H1 (cell line): ENCODE measurements around the gene INPP4A. TPM values are rescaled to one million over a fixed set of nuclear protein-coding genes. Genes with fewer than 3 reads are reported as not detected.

Experiments
- CTCF ChIA-PET: fragments of 300-600 bp; sonication (Branson Sonifier 250); formaldehyde crosslinking; loops from one replicate; lab custom pipeline; 2021; ENCODE audit not compliant: partially characterized antibody; lab: Charles Lee
- POLR2A ChIA-PET: fragments of 300-600 bp; sonication (Branson Sonifier 250); formaldehyde crosslinking; loops from one replicate; lab custom pipeline; 2021; ENCODE audit warnings: inconsistent platforms; ENCODE audit not compliant: partially characterized antibody; lab: Charles Lee
- DNase-seq, 2 experiments: peaks; one replicate each; pipeline versions ENCODE4 v3.0.0 to v3.0.0-alpha.2; 2010 to 2022; ENCODE audit warnings: low spot score in 2 of 2, low read depth in 1 of 2, mixed read lengths in 1 of 2
- FAIRE-seq: peaks from 2 replicates; lab custom pipeline; 2011; peaks lifted over from hg19 to GRCh38; lab: Jason Lieb, UNC
- H2AFZ ChIP-seq: 2 replicates; pipeline ENCODE4 v1.8.1; 2012; ENCODE audit warnings: low read length, inconsistent platforms
- H2AK5ac ChIP-seq: 2 replicates; pipeline ENCODE4 v1.6.1; 2013; ENCODE audit warnings: low read depth, low read length
- H2BK120ac ChIP-seq: replicated peaks from 2 replicates; pipeline ENCODE3; 2013; ENCODE audit warnings: low read depth, low read length, inconsistent platforms
- H2BK12ac ChIP-seq: 2 replicates; pipeline ENCODE4 v1.6.1; 2013; ENCODE audit warnings: low read depth, low read length
- H2BK15ac ChIP-seq: 2 replicates; pipeline ENCODE4 v1.6.1; 2013; ENCODE audit warnings: low read length
- H2BK20ac ChIP-seq: 2 replicates; pipeline ENCODE4 v1.6.1; 2013; ENCODE audit warnings: low read length
- H2BK5ac ChIP-seq: 2 replicates; pipeline ENCODE4 v1.6.1; 2013; ENCODE audit warnings: low read depth, low read length
- H3K14ac ChIP-seq: 2 replicates; pipeline ENCODE4 v1.6.1; 2013; ENCODE audit warnings: inconsistent platforms; ENCODE audit not compliant: insufficient read length
- H3K18ac ChIP-seq: 2 replicates; pipeline ENCODE4 v1.6.1; 2013; ENCODE audit warnings: low read length; ENCODE audit errors: extremely low read depth
- H3K23ac ChIP-seq: 2 replicates; pipeline ENCODE4 v1.6.1; 2013; ENCODE audit warnings: inconsistent platforms; ENCODE audit not compliant: insufficient read length
- H3K23me2 ChIP-seq: 2 replicates; pipeline ENCODE4 v1.6.1; 2013; ENCODE audit warnings: low read depth, low read length
- H3K27ac ChIP-seq: 2 replicates; pipeline ENCODE4 v1.6.1; 2011; ENCODE audit warnings: low read depth, low read length, inconsistent platforms
- H3K27me3 ChIP-seq, 4 experiments: replicated peaks in 1 of 4; 1 replicate in 1 of 4; 2 replicates in 3 of 4; pipeline versions ENCODE4 v1.6.1 to v1.8.1; 2011 to 2013; ENCODE audit warnings: low read length in 3 of 4, mild to moderate bottlenecking in 3 of 4, inconsistent platforms in 2 of 4, mixed read lengths in 2 of 4, moderate library complexity in 1 of 4; ENCODE audit not compliant: control insufficient read depth in 3 of 4, insufficient read depth in 3 of 4; ENCODE audit errors: extremely low read depth in 1 of 4
- H3K36me3 ChIP-seq, 4 experiments: 2 replicates each; pipeline versions ENCODE4 v1.6.1 to v1.8.1; 2011 to 2013; ENCODE audit warnings: mild to moderate bottlenecking in 4 of 4, low read length in 3 of 4, moderate library complexity in 2 of 4, control low read depth in 1 of 4, inconsistent platforms in 1 of 4; ENCODE audit not compliant: insufficient read depth in 4 of 4, control insufficient read depth in 2 of 4
- H3K4ac ChIP-seq: replicated peaks from 2 replicates; pipeline ENCODE3; 2013; ENCODE audit warnings: low read length, low read depth, mixed read lengths, inconsistent platforms; ENCODE audit not compliant: insufficient read length
- H3K4me1 ChIP-seq, 4 experiments: replicated peaks in 1 of 4; 1 replicate in 1 of 4; 2 replicates in 3 of 4; pipeline versions ENCODE4 v1.6.1 to v1.8.1; 2011 to 2013; ENCODE audit warnings: low read length in 3 of 4, inconsistent platforms in 2 of 4, mixed read lengths in 1 of 4; ENCODE audit not compliant: insufficient read depth in 4 of 4, control insufficient read depth in 3 of 4
- H3K4me2 ChIP-seq, 2 experiments: 2 replicates each; pipeline versions ENCODE4 v1.6.1 to v1.8.1; 2011 to 2013; ENCODE audit warnings: low read depth in 2 of 2, low read length in 2 of 2, control low read depth in 1 of 2, inconsistent platforms in 1 of 2, mild to moderate bottlenecking in 1 of 2; ENCODE audit not compliant: insufficient read depth in 1 of 2
- H3K4me3 ChIP-seq, 4 experiments: fragments of 200-600, 300-600 bp in 1 of 4; sonication (generic), shearing (Covaris generic), sonication (Bioruptor Twin) in 1 of 4; 2 replicates each; pipeline versions ENCODE4 v1.5.1 to v1.8.1; 2011 to 2016; ENCODE audit warnings: low read length in 4 of 4, low read depth in 3 of 4, control low read depth in 2 of 4, inconsistent platforms in 2 of 4, mild to moderate bottlenecking in 2 of 4, mixed read lengths in 1 of 4, moderate library complexity in 1 of 4; ENCODE audit not compliant: insufficient read depth in 2 of 4; ENCODE audit errors: extremely low read depth in 1 of 4
- H3K56ac ChIP-seq: replicated peaks from 2 replicates; pipeline ENCODE3; 2013; ENCODE audit warnings: low read depth, mild to moderate bottlenecking, mixed read lengths, low read length, inconsistent platforms; ENCODE audit not compliant: insufficient read length
- H3K79me1 ChIP-seq: 2 replicates; pipeline ENCODE4 v1.6.1; 2013; ENCODE audit warnings: low read depth, low read length, control low read depth
- H3K79me2 ChIP-seq, 2 experiments: 2 replicates each; pipeline versions ENCODE4 v1.6.1 to v1.8.1; 2012 to 2013; ENCODE audit warnings: low read length in 2 of 2, mild to moderate bottlenecking in 2 of 2, inconsistent platforms in 1 of 2; ENCODE audit not compliant: insufficient read depth in 2 of 2, control insufficient read depth in 1 of 2
- H3K9ac ChIP-seq, 4 experiments: replicated peaks in 1 of 4; 1 replicate in 1 of 4; 2 replicates in 3 of 4; pipeline versions ENCODE4 v1.6.1 to v1.8.1; 2011 to 2013; ENCODE audit warnings: low read depth in 3 of 4, low read length in 3 of 4, control low read depth in 2 of 4, mild to moderate bottlenecking in 2 of 4, moderate library complexity in 2 of 4, inconsistent platforms in 1 of 4; ENCODE audit errors: extremely low read depth in 1 of 4
- H3K9me3 ChIP-seq, 2 experiments: 2 replicates each; pipeline versions ENCODE4 v1.6.1 to v1.8.1; 2012 to 2013; ENCODE audit warnings: mild to moderate bottlenecking in 2 of 2, moderate library complexity in 2 of 2, control low read depth in 1 of 2, inconsistent platforms in 1 of 2, low read depth in 1 of 2, low read length in 1 of 2, mixed read lengths in 1 of 2; ENCODE audit not compliant: insufficient read depth in 2 of 2
- H4K20me1 ChIP-seq, 2 experiments: replicated peaks in 1 of 2; 2 replicates each; pipeline versions ENCODE3 to v1.8.1; 2011 to 2013; ENCODE audit warnings: inconsistent platforms in 2 of 2, low read length in 2 of 2, mild to moderate bottlenecking in 1 of 2; ENCODE audit not compliant: insufficient read depth in 2 of 2, control insufficient read depth in 1 of 2
- H4K5ac ChIP-seq: 2 replicates; pipeline ENCODE4 v1.6.1; 2013; ENCODE audit warnings: low read length, low read depth, mixed read lengths, inconsistent platforms; ENCODE audit not compliant: insufficient read length
- H4K8ac ChIP-seq: 2 replicates; pipeline ENCODE4 v1.8.0; 2013; ENCODE audit warnings: mild to moderate bottlenecking, moderate library complexity, low read length, inconsistent platforms; ENCODE audit not compliant: insufficient read depth; ENCODE audit errors: extremely low read depth
- H4K91ac ChIP-seq: replicated peaks from 2 replicates; pipeline ENCODE3; 2013; ENCODE audit warnings: low read length, mixed read lengths, inconsistent platforms; ENCODE audit not compliant: insufficient read length
- CREB1 ChIP-seq: IDR thresholded peaks from 2 replicates; pipeline ENCODE4 v1.6.1; 2012; ENCODE audit warnings: inconsistent platforms
- EP300 ChIP-seq, 2 experiments: IDR thresholded peaks; 1 replicate in 1 of 2; 2 replicates in 1 of 2; pipeline ENCODE4 v1.6.1; 2011 to 2012; ENCODE audit warnings: low read depth in 2 of 2, low read length in 2 of 2, mild to moderate bottlenecking in 2 of 2, borderline replicate concordance in 1 of 2, inconsistent platforms in 1 of 2, moderate library complexity in 1 of 2
- FOSL1 ChIP-seq: IDR thresholded peaks from 2 replicates; pipeline ENCODE4 v1.6.1; 2011; ENCODE audit warnings: mild to moderate bottlenecking, low read depth, low read length, moderate library complexity; ENCODE audit not compliant: insufficient read depth
- RFX5 ChIP-seq: IDR thresholded peaks from 2 replicates; pipeline ENCODE4 v1.6.1; 2011; ENCODE audit warnings: low read depth, low read length, improper control_type of control experiment, borderline replicate concordance
- RNF2 ChIP-seq: fragments of 200-900, 300-1000 bp; sonication (generic); IDR thresholded peaks from 2 replicates; pipeline ENCODE4 v1.7.1; 2016; ENCODE audit warnings: borderline replicate concordance, low read depth, mild to moderate bottlenecking, antibody characterized with exemption, low read length; ENCODE audit not compliant: poor library complexity, severe bottlenecking; ENCODE audit errors: missing control alignments
- SAP30 ChIP-seq: fragments of 300-600 bp; sonication (generic); IDR thresholded peaks from 2 replicates; pipeline ENCODE4 v1.7.1; 2012; ENCODE audit warnings: low read length, moderate library complexity, mild to moderate bottlenecking, inconsistent platforms; ENCODE audit not compliant: insufficient read depth, insufficient replicate concordance
- WGBS, 2 experiments: shearing (Covaris generic) in 1 of 2; methylation state at CpG; one replicate each; pipeline versions ENCODE4 v1.1.6 to v1.1.7; 2013 to 2015; ENCODE audit warnings: low lambda C conversion rate in 2 of 2, mixed read lengths in 2 of 2, inconsistent platforms in 1 of 2, low coverage in 1 of 2, missing lambda C conversion rate in 1 of 2; ENCODE audit not compliant: insufficient replicate concordance in 2 of 2, insufficient coverage in 1 of 2, insufficient read length in 1 of 2; ENCODE audit errors: extremely low coverage in 1 of 2, missing lambda C conversion rate in 1 of 2; 5-methylcytosine and 5-hydroxymethylcytosine counted together
- polyA plus RNA-seq, 7 experiments: library from polyadenylated mRNA; depleted of rRNA in 3 of 7; stranded (reverse) in 5 of 7; unstranded in 2 of 7; fragments of >200 nt in 5 of 7; fragments of 200-250 nt in 2 of 7; gene quantifications; 1 replicate in 5 of 7; 2 replicates in 1 of 7; 4 replicates in 1 of 7; pipeline versions ENCODE4 v1.2.1 to v1.2.3, GENCODE V29; 2011 to 2013; ENCODE audit warnings: missing spikeins in 2 of 7, mixed read lengths in 2 of 7
- total RNA-seq: library from RNA; stranded (reverse); fragmentation: NEBNext Ultra II Directional; extraction: Animal tissue kit (Norgen Biotek cat#: 25700); gene quantifications from 2 replicates; pipeline ENCODE4 v1.2.1, GENCODE V29; 2021

Gene INPP4A
- total and polyA plus RNA-seq, 2 of the 8 experiments (the other 6 are each of a cell fraction or from before 2014, with no cell fraction given): 25.6 to 34.3 TPM

DNA sequence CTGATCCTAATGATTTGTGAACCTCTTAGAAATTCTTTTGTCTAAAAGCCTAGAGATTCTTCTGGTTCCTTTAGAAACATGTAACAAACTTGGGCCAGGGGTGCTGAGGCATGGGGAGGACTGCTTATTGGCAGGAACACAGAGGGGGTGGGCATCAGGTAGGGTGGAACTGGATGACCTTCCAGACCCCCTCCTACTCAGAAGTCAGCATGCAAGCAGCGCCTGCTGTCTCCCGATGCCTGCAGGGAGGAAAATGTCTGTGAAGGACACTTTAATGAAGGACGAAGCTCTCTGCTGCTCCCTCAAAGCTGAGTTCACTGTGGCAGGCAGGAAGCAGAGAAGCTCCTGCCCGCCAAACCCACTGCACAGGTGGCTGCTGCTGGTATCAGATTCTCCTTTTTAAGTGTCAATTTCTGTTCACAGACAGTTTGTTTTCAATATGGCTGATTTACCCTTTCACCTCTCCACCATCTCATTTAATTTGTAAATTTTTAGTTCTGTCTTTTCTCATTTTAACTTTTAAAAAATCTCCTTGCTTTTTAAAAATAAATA lies 144.3 kb downstream of the INPP4A start:
- Histone ChIP-seq H2AFZ (no peak overlapping the region), H3K27ac (no peak overlapping the region), H3K23ac (no peak overlapping the region), H3K4me2 (no peak overlapping the region), H3K9ac (no peak overlapping the region), H2BK5ac (no peak overlapping the region), H3K79me1 (no peaks in the 10 kb centered on the region), H2BK15ac (no peak overlapping the region), H3K14ac (no peak overlapping the region), H3K4me1 (no peaks in the 10 kb centered on the region), H4K8ac (no peak overlapping the region), H3K36me3 (peaks cover 0 to 14% (median 1%) of the 10 kb centered on the region in 4 experiments; a peak in 5 of 8 replicates), H3K56ac (no peak overlapping the region), H3K23me2 (no peaks in the 10 kb centered on the region), H4K20me1 (peaks cover 2 to 3% of the 10 kb centered on the region in 2 experiments), H3K27me3 (no peaks in the 10 kb centered on the region), H4K91ac (no peak overlapping the region), H2BK120ac (no peak overlapping the region), H3K79me2 (no peaks in the 10 kb centered on the region), H2BK20ac (no peak overlapping the region), H3K9me3 (no peaks in the 10 kb centered on the region; a peak in 1 of 4 replicates), H3K4ac (no peak overlapping the region), H2BK12ac (no peak overlapping the region), H3K4me3 (no peak overlapping the region), H4K5ac (no peak overlapping the region), H2AK5ac (no peak overlapping the region), H3K18ac (no peak overlapping the region)
- ChIA-PET POLR2A (no interaction called here), CTCF (interaction anchor here (2.1 kb wide), 1 partner anchor 101 kb away, joined by 4 read pairs; no protein-coding TSS in a partner anchor)
- TF ChIP-seq RNF2: no peak
- no peak for TF ChIP-seq EP300 (IDR thresholded peaks at IDR 0.05; ENCODE audit: borderline replicate concordance in 1 of 2, low read depth in 2 of 2, low read length in 2 of 2)
- TF ChIP-seq CREB1: no peak
- no peak for TF ChIP-seq RFX5
- TF ChIP-seq SAP30: no peak
- TF ChIP-seq FOSL1: no peak
- DNase-seq (no peak), FAIRE-seq (no peak)
- 76% methylated on average over 4 of the region's 4 CpGs; no CpG with 5 or more reads in 1 of the 2 experiments for WGBS, 2 experiments
